ENCODE results near the gene CLHC1. TPM values are rescaled to one million over a fixed set of nuclear protein-coding genes. Genes with fewer than 3 reads are reported as not detected.
"Not testable (repeated sequence)": the region's sequence is repeated elsewhere in the genome, so short reads cannot be mapped to it uniquely, and the experiment has no call there.

The CLHC1 gene
- total RNA-seq, 1 donor from 2014 or later = 8.6 TPM

DNA sequence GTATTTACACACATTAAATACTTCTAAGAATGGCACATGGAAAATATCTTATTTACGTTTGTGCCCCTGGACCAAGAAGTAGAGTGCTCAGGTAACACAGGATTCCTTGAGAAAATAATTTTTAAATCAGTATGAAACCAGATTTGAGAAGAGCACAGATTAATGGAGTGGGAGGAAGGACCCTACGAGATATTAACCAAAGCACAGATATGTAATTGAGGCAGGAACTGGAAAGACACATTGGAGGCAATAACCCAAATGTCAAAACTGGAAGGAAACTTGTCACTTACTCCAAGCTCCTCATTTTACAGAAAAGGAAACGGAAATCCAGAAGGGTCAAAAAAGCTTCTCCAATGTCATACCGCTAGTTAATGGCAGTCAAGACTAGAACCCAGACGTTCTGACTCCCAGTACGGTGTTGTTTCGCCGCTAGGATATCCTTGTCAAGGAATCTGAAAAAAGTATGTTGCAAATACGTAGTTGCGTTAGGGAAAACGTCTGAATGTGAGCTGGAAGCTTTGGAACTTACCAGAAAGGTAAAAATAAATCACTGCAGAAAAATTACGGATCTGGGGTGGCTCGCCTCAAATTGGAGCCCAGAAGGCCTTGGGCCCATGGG is 36.3 kb upstream of the CLHC1 start:
- H3K4me3 ChIP-seq (ENCODE audit: low read depth, low read length) = peak overlapping the region; percentile 96
- peak; percentile 2 for TF ChIP-seq CTCF (conservative IDR thresholded peaks at IDR 0.05; ENCODE audit: low read depth, low read length)

DNA sequence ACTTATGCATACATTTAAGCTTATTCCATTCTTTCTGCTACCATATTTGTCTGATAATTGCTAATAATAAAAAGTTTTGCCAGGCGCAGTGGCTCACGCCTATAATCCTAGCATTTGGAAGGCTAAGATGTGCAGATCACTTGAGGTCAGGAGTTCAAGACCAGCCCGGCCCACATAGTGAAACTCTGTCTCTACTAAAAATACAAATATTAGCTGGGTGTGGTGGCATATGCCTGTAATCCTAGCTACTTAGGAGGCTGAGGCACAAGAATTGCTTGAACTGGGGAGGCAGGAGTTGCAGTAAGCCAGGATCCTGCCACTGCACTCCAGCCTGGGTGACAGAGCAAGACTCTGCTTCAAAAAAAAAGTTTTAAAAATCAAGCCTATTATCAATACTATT is 27.5 kb upstream of the CLHC1 start:
- not testable (repeated sequence) for H3K4me3 ChIP-seq (ENCODE audit: low read depth, low read length); DNase-seq (ENCODE audit: low read depth)

More for the DNA sequence above, 36.3 kb upstream of the CLHC1 start:
- no peak for DNase-seq (ENCODE audit: low read depth)

DNA sequence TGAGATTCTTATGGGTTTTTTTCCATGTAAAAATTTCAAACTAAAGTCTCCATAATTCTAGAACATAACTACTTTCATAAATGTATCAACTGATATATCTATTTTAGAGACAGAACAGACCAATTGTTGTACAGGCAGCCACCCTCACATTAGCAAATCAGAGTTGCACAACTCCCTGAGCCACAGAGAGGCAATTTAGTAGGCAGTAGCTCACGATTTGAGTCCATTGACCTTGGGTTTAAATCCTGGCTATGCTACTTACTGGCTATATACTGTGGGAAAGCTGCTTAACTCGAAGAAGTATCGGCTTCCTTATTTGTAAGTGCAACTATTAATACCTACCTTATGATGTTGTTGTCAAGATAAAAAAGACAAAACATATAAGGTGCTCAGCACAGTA is 20.7 kb upstream of the CLHC1 start:
- no peak for TF ChIP-seq CTCF (conservative IDR thresholded peaks at IDR 0.05; ENCODE audit: low read depth, low read length)
- no peak overlapping the region for H3K4me3 ChIP-seq (ENCODE audit: low read depth, low read length)
- no peak for DNase-seq (ENCODE audit: low read depth)

- DNase-seq (ENCODE audit: low read depth) = no peak
- TF ChIP-seq CTCF (conservative IDR thresholded peaks at IDR 0.05; ENCODE audit: low read depth, low read length) = no peak
- no peak overlapping the region for H3K4me3 ChIP-seq (ENCODE audit: low read depth, low read length)
These were observed 14.9 kb upstream of the CLHC1 start for GRCh38 chr2:55247025-55247424.

DNA sequence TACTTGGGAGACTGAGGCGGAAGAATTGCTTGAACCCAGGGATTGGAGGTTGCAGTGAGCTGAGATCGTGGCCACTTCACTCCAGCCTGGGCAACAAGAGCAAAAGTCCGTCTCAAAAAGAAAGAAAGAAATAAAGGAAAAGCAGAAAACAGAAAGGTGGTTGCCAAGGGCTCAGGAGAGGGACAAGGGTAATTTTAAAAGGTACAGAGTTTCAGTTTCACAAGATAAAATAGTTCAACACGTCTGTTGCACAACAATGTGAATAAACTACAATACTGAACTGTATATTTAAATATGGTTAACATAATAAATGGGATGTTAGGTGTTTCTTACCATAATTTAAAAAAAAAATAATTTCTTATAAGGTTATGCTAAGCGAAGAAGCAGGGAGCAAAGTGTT is 13.3 kb upstream of the CLHC1 start:
- DNase-seq (ENCODE audit: low read depth) = no peak
- no peak overlapping the region for H3K4me3 ChIP-seq (ENCODE audit: low read depth, low read length)
- TF ChIP-seq CTCF (conservative IDR thresholded peaks at IDR 0.05; ENCODE audit: low read depth, low read length) = no peak

DNA sequence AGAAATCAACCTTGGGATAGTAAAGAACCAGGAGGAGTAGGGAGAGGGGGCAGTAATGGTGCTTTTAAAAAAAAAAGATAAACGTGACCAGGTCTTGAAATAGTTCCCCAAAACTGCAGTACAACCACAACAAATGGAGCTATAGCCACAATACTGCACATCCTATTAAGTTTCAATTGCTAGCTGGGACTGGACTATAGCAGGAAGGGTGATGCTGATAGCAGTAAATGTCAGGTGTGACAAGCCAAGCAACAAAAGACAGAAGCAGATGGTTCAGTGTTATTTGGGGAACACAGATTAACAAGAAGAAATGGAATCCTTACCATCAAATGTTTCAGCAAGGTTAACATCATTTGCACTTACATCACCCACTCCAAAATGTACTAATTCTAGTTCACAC is 10.5 kb upstream of the CLHC1 start:
- no peak overlapping the region for H3K4me3 ChIP-seq (ENCODE audit: low read depth, low read length)
- no peak for DNase-seq (ENCODE audit: low read depth)

GRCh38 chr2:55241582-55241981 is 9.5 kb upstream of the CLHC1 start:
- DNase-seq (ENCODE audit: low read depth) = not testable (repeated sequence)

More for the DNA sequence above, 10.5 kb upstream of the CLHC1 start:
- no peak for TF ChIP-seq CTCF (conservative IDR thresholded peaks at IDR 0.05; ENCODE audit: low read depth, low read length)

GRCh38 chr2:55239656-55240222 is 7.6 kb upstream of the CLHC1 start:
- TF ChIP-seq CTCF (conservative IDR thresholded peaks at IDR 0.05; ENCODE audit: low read depth, low read length) = no peak
- no peak overlapping the region for H3K4me3 ChIP-seq (ENCODE audit: low read depth, low read length)
- no peak for DNase-seq (ENCODE audit: low read depth)

More at GRCh38 chr2:55241582-55241981, 9.5 kb upstream of the CLHC1 start:
- not testable (repeated sequence) for H3K4me3 ChIP-seq (ENCODE audit: low read depth, low read length)
